ENCODE data around the gene TCTA.

GRCh38 chr3:49453621-49454020 lies 41.4 kb downstream of the TCTA start:
- TF ChIP-seq GATA1 (IDR thresholded peaks at IDR 0.05; ENCODE audit: low read depth, low read length) (no peak), POLR2A (IDR thresholded peaks at IDR 0.05; ENCODE audit: low read length) (no peak)
